ENCODE data around the gene STARD13. TPM values are rescaled to one million over a fixed set of nuclear protein-coding genes. Genes with fewer than 3 reads are reported as not detected.
A peak's percentile ranks its signal among the peaks of the same experiment; 100 is the strongest.

The STARD13 gene, protein sequence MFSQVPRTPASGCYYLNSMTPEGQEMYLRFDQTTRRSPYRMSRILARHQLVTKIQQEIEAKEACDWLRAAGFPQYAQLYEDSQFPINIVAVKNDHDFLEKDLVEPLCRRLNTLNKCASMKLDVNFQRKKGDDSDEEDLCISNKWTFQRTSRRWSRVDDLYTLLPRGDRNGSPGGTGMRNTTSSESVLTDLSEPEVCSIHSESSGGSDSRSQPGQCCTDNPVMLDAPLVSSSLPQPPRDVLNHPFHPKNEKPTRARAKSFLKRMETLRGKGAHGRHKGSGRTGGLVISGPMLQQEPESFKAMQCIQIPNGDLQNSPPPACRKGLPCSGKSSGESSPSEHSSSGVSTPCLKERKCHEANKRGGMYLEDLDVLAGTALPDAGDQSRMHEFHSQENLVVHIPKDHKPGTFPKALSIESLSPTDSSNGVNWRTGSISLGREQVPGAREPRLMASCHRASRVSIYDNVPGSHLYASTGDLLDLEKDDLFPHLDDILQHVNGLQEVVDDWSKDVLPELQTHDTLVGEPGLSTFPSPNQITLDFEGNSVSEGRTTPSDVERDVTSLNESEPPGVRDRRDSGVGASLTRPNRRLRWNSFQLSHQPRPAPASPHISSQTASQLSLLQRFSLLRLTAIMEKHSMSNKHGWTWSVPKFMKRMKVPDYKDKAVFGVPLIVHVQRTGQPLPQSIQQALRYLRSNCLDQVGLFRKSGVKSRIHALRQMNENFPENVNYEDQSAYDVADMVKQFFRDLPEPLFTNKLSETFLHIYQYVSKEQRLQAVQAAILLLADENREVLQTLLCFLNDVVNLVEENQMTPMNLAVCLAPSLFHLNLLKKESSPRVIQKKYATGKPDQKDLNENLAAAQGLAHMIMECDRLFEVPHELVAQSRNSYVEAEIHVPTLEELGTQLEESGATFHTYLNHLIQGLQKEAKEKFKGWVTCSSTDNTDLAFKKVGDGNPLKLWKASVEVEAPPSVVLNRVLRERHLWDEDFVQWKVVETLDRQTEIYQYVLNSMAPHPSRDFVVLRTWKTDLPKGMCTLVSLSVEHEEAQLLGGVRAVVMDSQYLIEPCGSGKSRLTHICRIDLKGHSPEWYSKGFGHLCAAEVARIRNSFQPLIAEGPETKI
- 11.6 and 53.2 TPM in 2 replicates for total RNA-seq

GRCh38 chr13:33285420-33286124, at the start of gene STARD13:
STARD13 (minus strand) TSS chr13:33285755; CDS start chr13:33285638, 117 bp downstream.
- peak; percentile 95 for DNase-seq (ENCODE audit: low read depth)

GRCh38 chr13:33334831-33335230, 49.3 kb upstream of the STARD13 start:
- no peak for DNase-seq (ENCODE audit: low read depth)

GRCh38 chr13:33331962-33332361, 46.4 kb upstream of the STARD13 start:
- DNase-seq (ENCODE audit: low read depth): no peak

- no peak for DNase-seq (ENCODE audit: low read depth)
Measured at GRCh38 chr13:33330483-33330882, 44.9 kb upstream of the STARD13 start.

GRCh38 chr13:33328701-33329100, 43.1 kb upstream of the STARD13 start:
- peak; percentile 15 for DNase-seq (ENCODE audit: low read depth)

DNA sequence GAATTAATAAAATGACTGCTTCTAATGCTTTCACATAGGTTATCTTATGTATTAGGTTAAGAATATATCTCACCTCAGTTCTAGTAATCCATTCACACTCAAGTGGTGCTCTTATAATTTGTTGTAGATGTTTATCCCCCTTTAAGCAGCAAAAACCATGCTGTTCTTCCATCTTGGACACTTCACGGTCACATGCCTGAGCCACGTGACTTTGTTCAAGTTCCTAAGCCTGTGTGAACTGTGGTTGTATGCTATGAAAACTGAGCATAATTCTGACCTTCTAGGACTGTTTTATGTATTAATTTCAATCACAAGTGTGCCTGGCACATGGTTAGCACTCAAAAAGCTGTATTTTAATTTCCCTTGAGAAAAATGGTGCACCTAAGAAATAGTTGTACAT, 41.2 kb upstream of the STARD13 start:
- no peak for DNase-seq (ENCODE audit: low read depth)

- DNase-seq (ENCODE audit: low read depth): no peak
Measured at GRCh38 chr13:33326246-33326645, 40.7 kb upstream of the STARD13 start.

- no peak for DNase-seq (ENCODE audit: low read depth)
Measured at GRCh38 chr13:33323801-33324510, 38.4 kb upstream of the STARD13 start.

DNA sequence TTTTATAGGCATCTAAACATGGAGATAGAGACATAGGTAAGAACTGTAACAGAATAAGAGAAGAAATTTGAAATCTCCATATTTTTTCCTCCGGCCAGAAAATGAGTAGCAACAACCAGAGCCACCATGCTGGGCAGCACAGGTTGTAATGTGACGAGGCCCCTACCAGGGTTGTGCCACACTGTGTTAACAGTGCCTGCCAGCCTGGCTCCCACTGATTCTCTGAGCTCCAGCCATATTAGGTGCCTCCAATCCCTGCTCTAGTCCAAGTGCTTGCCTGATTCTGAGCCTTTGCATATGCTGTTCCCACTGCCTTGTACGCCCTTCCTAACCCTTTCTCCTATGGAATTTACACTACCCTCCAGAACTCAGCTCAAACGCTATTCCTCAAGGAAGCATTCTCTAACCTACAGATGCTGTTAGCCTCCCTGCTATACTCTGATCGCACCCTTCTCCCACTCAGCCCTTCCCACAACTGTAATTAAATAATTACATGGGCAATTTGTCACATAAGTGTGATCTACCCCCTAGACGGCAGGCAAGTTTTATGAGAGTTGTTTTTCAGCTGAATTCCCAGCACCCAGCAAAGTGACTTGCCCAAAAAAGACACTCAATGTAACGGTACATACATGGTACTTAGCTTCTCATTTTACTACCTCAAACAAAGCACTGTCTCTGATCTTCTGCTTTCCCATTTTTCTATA, 37.6 kb upstream of the STARD13 start:
- DNase-seq (ENCODE audit: low read depth): no peak

GRCh38 chr13:33322543-33322809, 36.9 kb upstream of the STARD13 start:
- DNase-seq (ENCODE audit: low read depth): no peak

- no peak for DNase-seq (ENCODE audit: low read depth)
Measured at GRCh38 chr13:33321686-33322542, 36.4 kb upstream of the STARD13 start.

GRCh38 chr13:33319859-33320258, 34.3 kb upstream of the STARD13 start:
- no peak for DNase-seq (ENCODE audit: low read depth)

- no peak for DNase-seq (ENCODE audit: low read depth)
Measured at GRCh38 chr13:33318744-33319143, 33.2 kb upstream of the STARD13 start.

GRCh38 chr13:33318037-33318436, 32.5 kb upstream of the STARD13 start:
- DNase-seq (ENCODE audit: low read depth): no peak

DNA sequence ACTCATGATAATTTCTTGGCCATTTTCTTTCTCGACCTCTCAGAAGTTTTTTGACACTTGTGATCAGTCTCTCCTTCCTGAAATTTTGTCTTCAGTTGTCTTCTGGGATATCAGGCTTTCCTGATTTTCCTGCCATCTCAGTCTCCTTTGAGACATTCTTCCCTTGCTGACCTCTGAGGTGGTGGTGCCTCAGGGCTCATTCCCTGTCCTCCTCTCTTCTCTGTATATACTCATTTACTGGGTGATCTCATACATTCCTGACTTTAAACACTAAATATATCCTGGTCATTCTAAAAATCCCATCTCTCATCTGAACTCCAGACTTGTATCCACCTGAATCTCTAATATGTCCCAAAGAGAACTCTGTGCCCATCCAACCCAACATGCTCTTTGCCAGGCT, 31.3 kb upstream of the STARD13 start:
- no peak for DNase-seq (ENCODE audit: low read depth)

DNA sequence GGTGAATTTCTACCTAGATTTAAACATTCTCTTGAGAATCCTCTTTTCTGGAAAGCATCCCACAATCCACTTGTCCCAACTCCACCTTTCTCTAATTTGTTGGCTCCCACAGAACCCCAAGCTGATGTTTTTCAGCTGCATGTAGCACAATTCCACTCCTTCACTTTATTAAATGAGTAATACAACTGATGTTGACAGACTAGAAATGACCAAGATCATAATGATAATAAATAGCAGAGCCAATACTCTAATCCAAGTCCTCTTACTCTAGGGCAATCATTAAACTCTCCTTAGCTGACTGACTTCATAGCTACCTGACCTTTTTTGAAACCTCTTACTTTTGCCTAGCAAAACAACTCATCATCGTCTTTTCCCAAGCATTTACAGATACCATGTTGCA, 27.9 kb upstream of the STARD13 start:
- DNase-seq (ENCODE audit: low read depth): peak; percentile 14

GRCh38 chr13:33312861-33313212, 27.3 kb upstream of the STARD13 start:
- no peak for DNase-seq (ENCODE audit: low read depth)

GRCh38 chr13:33312150-33312860, 26.8 kb upstream of the STARD13 start:
- peak; percentile 39 for DNase-seq (ENCODE audit: low read depth)

DNA sequence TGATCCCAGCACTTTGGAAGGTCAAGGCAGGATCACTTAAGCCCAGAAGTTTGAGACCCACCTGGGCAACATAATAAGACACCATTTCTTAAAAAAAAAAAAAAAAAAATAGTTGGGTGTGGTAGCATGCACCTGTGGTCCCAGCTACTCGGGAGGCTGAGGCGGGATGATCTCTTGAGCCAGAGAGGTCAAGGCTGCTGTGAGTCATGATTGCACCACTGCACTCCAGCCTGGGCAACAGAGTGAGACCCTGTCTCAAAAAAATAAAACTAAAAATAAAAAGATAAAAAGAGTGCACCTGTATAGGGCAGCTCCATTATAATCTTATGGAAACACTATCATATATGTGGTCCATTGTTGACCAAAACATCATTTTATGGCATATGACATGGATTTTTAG, 25.5 kb upstream of the STARD13 start:
- no peak for DNase-seq (ENCODE audit: low read depth)

All from renal cortical epithelial cell (primary cell).